Stimulated activated CD4-positive, alpha-beta T cell treated with anti-CD3 and anti-CD28 coated beads, Interleukin-12 subunit alpha, Interleukin-12 subunit beta, amount 100 ng/mL, for 4 hours (primary cell): Measurements from ENCODE around the gene CYP51A1.
"Not testable (repeated sequence)": the region's sequence is repeated elsewhere in the genome, so short reads cannot be mapped to it uniquely, and the experiment has no call there.

Experiments used
- DNase-seq: peaks from one replicate; pipeline ENCODE4 v3.0.0-alpha.2; 2020

The CYP51A1 gene

DNA sequence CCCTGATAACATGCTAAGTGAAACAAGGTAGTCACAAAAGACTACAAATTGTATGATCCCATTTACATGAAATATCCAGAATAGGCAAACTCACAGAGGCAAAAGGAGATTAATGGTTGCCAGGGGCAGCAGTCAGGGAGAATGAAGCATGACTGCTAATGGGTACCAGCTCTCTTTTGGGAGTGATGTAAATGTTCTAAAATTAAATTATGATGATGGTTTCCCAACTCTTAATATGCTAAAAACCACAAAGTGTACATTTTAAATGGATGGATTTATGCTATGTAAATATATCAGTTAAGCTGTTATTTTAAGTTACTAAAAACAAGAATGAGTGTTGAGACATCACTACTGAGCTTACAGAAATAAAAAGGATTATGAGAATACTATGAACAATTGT, 12.6 kb downstream of the CYP51A1 start:
- no peak for DNase-seq

DNA sequence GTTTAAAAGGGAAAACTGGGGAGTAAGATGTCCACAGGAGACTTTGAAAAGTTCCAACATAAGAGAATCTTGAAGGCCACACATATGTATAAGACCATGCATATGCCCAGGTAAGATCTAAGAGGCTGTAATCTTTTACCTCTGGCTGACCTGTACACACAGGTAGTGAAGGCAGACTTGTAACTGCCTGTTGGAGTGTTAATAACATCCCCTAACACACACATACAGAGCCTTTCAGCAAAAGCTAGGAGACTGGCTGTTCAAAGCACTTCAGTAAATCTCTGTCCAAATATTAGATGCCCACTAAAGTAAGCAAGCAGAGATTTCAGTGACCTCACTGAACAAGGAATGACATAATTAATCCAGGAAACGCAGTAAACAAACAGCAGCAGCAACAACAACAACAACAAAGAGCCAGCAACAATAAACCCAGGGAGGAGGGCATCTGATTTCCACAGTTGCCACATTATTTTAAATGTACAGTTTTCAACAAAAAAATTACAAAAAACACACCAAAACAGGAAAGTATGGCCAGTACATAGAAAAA, 15.0 kb downstream of the CYP51A1 start:
- DNase-seq, result no peak

DNA sequence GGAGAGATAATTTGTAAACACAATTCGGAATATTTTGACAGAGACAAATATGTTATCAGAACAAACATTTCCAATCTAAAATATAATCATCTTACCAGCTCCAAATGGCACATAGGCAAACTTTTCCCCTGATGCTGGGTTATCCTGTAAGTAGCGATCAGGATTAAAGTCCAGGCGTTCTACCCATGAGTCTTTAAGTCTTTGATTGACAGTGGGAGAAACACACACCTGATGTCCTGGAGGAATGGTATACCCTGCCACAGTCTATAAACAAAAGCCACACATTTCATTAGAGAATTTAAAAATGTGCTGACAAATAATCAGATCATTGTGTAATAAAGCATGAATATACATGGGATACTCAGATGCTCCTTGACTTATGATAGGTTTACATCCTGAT, 17.3 kb downstream of the CYP51A1 start:
- DNase-seq, result no peak

DNA sequence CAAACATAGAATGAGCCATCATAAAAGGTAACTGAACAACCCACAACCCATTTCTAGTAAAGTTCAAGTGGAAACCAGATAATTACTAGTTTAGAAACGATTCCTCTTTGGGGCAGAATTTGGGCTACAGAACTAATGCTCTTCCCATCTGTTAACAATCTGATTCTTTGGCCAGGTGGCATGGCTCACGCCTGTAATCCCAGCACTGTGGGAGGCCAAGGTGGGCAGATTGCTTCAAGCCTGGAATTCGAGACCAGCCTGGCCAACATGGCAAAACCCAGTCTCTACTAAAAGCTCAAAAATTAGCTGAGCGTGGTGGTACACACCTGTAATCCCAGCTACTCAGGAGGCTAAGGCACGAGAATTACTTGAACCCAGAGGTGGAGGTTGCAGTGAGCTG, 18.5 kb downstream of the CYP51A1 start:
- DNase-seq, result no peak

DNA sequence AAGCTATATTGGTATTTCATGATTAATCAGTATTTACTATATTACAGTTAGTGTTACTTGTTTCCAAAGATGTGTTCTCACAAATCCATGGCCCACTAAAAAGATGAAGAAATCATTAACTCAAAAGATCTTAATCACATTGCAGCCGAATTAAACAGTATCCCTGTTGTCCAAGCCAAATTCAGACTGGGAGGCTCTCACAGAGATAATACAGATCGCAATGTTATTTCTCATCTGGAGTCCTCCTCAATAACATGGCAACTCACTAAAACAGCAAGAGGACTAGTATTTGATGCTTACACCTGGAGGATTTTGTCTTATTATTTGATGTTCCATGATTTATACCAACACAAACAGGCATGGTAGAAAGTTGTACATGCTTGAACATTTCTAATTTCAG, 23.4 kb downstream of the CYP51A1 start:
- no peak for DNase-seq

DNA sequence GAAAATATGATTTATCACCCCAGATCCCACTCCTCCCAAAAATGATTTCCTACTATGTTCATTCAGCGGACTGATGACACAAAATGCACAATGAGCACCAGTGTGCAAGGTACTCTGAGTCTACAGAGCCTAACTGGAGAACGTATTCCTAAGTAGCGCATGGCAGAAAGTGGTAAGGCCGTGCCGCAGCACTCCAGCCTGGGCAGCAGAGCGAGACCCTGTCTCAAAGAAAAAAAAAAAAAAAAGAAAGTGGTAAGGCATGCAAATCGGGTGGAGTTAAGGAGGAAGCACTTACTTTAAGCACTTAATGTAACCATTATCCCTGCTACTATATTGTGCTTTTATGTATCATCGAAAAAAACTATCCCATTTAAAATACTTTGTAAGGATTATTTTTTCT, 25.5 kb downstream of the CYP51A1 start:
- DNase-seq, result no peak

DNA sequence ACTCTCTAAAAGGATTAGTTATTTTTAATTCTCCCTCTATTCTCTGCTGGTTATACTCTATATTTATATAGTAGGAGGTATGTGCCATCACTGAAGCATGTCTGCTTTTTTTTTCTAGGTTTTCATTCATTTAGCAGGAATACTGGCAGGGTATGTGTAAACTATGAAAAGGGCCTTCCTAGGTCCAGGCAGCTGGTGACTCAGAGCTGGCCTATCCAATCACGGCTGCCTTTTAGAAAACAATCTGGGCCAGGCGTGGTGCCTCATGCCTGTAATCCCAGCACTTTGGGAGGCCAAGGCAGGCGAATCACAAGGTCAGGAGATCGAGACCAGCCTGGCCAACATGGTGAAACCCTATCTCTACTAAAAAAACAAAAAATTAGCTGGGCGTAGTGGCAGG, 31.4 kb downstream of the CYP51A1 start:
- DNase-seq, result not testable (repeated sequence)

DNA sequence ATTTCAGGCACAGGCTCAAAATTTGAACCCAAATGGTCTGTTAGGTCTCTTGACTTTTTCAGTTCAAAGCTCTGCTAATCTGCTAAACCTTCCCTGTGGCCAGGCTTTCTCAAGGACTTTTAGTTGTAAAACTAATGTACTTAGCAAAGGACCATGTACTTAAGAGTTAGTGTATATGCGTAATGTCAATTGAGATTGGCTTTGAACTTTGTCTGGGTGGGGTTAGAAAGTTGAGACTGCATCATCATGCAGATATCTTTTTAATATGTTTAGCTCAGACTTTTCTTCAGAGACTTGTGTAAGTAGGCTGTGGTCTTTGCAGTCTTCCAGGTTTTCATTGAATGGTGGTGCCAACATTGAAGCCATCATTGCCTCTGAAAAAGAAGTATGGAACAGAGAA, 33.7 kb downstream of the CYP51A1 start:
- DNase-seq, result no peak

DNA sequence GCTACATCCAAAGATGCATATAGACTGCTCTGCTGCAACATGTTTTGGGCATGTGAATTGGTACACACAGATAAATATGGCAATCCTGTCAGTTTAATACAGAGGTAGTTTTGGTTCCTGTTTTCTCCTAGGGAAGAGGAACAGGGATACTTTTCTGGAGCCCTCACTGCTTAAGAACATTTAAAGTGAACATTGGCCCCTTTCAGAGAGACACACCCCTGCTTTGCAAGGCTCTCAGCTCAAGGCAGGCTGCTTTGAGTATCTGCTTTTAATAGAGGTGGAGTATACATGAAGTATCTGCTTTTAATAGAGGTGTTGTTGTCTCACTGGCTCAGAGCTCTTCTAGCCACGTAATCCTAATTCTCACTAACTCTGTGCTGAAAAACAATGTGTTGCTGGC, 38.9 kb downstream of the CYP51A1 start:
- DNase-seq, result no peak

DNA sequence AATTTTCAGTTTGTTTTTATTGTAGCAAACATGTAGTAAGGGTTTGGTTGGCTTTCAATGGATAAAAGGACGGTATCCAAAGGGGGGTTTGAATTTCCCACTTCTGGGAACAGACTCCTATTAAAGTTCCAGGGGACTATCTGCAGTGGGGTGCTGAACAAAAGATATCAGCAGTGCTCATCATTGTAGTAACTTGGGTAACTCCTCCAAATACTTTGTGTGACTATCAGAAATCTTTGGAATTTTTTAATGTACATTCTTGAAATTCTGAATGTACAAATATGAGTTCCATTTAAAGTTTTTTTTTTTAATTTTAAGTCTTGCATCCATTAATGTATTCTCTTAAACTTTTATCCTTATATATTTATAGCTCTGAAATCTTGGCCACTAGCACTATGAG, 42.1 kb downstream of the CYP51A1 start:
- no peak for DNase-seq

DNA sequence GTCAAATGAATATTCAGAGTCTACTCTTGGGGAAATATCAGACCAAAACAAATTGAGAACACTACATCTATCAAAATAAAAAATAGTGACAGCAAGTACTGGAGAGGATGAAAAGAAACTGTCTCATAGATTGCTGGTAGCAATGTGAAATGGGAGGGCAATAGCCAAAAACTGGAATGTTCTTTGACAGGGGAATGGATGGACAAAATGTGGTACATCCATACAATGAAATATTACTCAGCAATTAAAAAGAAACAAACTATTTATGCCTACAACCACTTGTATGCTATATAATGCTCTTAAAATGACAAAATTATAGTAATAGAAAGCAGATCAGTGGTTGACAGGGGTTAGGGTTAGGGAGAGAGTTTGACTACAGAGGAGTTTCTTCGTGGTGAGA, 46.0 kb downstream of the CYP51A1 start:
- no peak for DNase-seq

DNA sequence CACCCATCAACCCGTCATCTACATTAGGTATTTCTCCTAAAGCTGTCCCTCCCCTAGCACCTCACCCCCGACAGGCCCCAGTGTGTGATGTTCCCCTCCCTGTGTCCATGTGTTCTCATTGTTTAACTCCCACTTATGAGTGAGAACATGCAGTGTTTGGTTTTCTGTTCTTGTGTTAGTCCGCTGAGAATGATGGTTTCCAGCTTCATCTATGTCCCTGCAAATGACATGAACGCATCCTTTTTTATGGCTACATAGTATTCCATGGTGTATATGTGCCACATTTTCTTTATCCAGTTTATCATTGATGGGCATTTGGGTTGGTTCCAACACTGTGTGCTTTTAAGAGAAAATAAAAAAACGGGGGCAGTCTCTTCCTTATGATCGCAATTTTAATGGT, 50.4 kb downstream of the CYP51A1 start:
- DNase-seq, result not testable (repeated sequence)

DNA sequence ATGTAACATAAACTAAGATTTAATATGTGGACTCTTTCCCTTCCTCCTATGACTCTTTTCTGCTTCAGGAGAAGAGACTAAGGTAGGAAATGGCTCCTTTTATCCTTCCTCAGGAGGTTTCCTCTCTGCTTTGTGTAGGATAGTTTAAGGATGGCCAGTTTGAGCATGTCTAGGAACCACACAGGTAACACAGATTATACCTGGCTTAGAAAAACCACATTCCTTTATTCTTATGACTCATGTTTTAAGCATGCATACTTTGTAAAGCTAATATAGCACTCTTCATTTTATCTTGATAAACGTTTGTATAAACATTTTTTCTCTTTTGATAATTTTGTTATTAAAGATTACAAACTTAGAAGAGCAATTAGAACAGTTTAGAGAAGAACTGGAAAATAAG, 57.8 kb downstream of the CYP51A1 start:
- no peak for DNase-seq

DNA sequence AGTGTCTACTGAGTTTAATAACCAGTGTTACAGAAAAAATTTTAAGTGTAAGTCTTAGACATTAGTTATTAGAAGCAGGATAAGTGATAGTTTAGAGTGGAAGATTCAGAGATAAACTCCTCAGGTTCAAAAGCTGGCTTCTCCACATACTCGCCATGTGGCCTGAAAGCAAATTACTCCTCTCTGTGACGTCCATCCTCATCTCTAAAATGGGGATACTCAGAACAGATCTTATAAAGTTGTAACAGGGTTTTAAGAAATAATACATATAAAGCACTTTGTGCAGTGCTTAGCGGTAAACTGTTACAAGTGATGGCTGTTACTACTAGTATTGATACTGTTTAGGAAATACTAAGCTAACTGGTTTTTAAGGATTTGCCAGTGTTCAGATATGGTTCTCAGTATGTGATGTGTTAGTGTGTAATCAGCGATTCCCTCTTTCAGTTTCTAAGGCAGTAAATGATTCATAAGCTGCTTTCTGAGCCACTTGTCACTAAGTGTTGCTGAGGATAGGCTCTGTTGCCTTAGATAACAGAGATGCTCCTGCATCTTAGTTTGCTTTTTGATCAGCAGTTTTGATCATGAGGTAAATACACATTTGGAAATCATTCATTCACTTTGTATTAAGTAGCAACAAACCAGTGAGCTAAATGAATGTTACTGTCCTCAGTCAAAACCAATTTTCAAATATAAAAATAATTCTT, 58.7 kb downstream of the CYP51A1 start:
- no peak for DNase-seq

DNA sequence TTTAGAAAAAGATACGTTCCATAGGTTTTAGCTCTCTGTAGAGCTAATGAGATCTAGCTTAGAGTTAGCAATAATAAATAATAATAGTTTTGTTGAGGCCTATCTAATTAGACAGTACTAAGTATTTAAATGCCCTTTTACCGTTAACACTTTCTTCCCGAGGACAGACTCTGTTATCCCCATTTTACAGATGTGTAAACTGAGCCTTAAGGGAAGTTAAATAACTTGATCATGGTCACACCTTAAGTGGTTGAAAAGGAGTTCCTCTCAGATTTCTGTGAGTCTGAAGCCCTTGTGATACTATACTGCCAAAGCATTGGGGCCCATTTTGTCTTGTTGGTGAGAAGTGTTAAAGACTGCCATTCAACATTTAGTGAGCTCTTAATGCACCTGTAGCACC, 61.6 kb downstream of the CYP51A1 start:
- no peak for DNase-seq

DNA sequence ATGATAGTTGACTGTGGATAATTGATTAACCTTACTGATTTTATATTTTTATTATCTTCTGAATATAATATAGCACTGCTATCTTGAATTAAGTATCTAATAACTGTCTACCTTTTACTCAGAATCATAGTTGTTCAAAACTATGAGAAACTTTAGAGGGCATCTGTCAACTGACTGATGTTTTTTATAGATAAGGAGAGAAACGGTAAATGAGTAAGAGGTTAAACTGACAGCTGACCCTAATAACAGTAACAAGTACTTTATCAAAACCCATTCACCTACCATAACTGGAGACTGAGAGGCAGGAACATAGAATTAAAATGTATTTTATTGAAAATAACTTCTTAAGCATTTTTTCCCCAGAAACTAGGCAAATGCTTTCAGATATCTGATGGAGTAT, 62.2 kb downstream of the CYP51A1 start:
- DNase-seq, result no peak

DNA sequence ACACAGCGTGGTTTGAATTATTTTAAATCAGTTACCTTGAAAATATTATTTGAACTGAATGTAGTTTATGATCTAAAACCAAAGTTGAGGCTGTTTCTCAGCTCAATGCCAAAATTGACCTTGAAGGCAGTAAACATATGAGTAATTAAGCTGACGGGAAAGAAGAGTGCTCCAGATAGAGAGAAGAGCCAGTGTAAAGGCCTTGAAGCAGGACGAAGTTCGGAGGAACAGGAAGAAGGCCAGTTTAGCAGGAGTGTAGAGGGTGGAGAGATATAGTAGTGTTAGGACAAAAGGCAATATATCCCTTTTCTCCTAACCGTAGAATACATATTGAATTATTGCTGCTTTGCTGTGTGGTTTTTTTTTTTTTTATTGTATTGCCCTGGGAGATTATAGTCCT, 63.2 kb downstream of the CYP51A1 start:
- DNase-seq, result no peak

DNA sequence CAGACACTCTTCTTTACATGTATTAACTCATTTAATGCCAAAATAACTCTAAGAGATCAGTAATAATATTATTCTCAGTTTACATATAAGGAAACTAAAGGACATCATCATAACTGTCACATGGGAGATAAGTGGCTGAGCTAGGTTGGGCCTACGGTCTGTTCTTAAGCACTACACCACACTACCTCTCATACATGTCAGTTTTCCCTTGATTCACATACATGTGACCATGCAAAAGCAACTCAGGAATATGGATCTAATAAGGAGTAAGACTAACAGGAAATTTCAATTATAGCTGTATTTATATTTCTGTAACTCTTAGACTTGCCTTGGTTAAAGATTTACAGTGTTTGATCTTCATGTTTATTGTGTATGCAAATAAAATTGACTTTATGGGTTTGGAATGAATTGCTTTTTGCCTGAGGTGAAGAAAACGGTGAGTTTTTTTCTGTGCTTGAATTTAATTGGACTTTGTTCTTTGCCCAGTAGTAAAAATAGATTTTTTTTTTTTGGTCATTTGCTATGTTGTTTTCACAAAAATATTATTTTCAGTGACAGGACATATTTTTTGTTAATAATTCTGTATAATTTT, 69.7 kb downstream of the CYP51A1 start:
- no peak for DNase-seq
